ENCODE measurements around the gene MCU.

Gene MCU

DNA sequence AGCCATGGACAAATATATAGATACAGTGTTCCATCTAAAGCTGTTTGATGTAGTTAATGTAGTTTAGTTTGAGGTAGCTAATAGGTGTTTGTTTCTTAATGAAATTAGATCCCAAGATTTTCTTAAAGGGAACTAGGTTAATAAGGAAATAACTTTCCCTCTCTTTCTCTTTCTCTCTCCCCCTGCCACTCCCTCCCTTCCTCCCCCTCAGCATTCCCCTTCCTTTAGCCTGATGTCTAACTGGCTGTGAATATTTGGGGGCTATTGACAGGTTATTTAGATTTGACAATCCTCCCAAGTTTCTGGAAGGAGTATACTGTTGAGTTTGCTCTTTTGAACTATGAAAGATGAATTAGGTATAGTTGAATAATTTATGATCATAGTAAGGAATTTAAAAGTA lies 136.4 kb downstream of the MCU start:
- TF ChIP-seq SIN3A (IDR thresholded peaks at IDR 0.05; ENCODE audit: borderline replicate concordance, insufficient read depth, low read length) (no peak), FOXP2 (optimal IDR thresholded peaks at IDR 0.05; ENCODE audit: borderline replicate concordance, extremely low read depth, extremely low read length, insufficient read depth) (no peak), POLR2AphosphoS5 (IDR thresholded peaks at IDR 0.05; ENCODE audit: low read depth, low read length) (no peak), TAF1 (IDR thresholded peaks at IDR 0.05; ENCODE audit: borderline replicate concordance, insufficient read depth, low read length) (no peak)
- TF ChIP-seq, protein P1, sequence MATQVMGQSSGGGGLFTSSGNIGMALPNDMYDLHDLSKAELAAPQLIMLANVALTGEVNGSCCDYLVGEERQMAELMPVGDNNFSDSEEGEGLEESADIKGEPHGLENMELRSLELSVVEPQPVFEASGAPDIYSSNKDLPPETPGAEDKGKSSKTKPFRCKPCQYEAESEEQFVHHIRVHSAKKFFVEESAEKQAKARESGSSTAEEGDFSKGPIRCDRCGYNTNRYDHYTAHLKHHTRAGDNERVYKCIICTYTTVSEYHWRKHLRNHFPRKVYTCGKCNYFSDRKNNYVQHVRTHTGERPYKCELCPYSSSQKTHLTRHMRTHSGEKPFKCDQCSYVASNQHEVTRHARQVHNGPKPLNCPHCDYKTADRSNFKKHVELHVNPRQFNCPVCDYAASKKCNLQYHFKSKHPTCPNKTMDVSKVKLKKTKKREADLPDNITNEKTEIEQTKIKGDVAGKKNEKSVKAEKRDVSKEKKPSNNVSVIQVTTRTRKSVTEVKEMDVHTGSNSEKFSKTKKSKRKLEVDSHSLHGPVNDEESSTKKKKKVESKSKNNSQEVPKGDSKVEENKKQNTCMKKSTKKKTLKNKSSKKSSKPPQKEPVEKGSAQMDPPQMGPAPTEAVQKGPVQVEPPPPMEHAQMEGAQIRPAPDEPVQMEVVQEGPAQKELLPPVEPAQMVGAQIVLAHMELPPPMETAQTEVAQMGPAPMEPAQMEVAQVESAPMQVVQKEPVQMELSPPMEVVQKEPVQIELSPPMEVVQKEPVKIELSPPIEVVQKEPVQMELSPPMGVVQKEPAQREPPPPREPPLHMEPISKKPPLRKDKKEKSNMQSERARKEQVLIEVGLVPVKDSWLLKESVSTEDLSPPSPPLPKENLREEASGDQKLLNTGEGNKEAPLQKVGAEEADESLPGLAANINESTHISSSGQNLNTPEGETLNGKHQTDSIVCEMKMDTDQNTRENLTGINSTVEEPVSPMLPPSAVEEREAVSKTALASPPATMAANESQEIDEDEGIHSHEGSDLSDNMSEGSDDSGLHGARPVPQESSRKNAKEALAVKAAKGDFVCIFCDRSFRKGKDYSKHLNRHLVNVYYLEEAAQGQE (IDR thresholded peaks at IDR 0.05; ENCODE audit: insufficient read depth in 1 of 2, low read depth in 2 of 2, low read length in 2 of 2), result no peak

DNA sequence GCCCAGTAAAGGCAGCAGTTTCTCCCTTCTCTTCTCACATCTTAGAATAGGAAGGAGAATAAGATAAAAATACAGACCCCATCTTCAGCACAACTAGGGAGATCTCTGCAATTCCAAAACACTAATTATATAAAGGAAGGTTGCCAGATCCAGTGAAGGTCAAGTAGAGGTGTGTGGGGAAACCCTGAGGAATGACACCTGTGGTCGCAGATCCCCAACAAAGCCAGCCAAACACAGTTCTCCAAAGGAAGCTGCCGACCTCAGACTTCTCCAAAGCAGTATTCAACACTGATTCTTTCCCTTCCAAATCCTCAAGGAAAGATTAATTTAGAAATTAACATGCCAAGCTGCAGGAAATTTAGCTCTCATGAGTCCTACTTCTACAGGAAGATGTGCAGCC lies 138.7 kb downstream of the MCU start:
- TF ChIP-seq, protein P1 (IDR thresholded peaks at IDR 0.05; ENCODE audit: insufficient read depth in 1 of 2, low read depth in 2 of 2, low read length in 2 of 2), result no peak
- TF ChIP-seq SIN3A (IDR thresholded peaks at IDR 0.05; ENCODE audit: borderline replicate concordance, insufficient read depth, low read length) (no peak), FOXP2 (optimal IDR thresholded peaks at IDR 0.05; ENCODE audit: borderline replicate concordance, extremely low read depth, extremely low read length, insufficient read depth) (no peak), POLR2AphosphoS5 (IDR thresholded peaks at IDR 0.05; ENCODE audit: low read depth, low read length) (no peak), TAF1 (IDR thresholded peaks at IDR 0.05; ENCODE audit: borderline replicate concordance, insufficient read depth, low read length) (no peak)

DNA sequence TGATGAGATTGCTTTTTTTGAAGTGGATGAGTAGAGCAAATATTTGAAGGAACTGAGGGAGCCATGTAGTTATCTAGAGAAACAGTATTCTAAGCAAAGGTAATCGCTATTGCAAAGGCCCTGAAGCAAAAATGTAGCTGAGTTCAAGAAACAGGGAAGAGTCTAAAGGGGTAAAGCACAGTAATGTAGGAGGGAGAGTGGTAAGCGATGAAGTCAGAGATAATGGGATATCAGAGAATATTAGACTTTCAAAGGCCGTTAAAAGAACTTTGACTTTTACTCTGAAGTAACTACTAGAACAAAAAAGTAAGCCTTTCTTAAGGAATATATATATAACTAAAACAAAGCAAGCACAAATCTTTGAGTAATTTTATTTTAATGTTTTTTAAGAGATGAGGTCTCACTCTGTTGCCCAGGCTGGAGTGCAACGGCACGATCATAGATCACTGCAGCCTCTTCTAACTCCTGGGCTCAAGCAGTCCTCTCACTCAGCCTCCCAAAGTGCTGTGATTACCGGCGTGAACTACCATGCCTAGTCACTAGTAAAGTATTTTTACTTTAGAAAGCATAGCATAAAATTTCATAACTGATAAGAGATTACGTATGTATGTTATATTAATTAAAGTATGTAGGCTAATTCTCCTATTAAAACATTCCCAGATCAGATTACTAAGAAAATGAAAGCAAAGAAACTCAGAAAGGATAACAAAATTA lies 139.9 kb downstream of the MCU start:
- TF ChIP-seq SIN3A (IDR thresholded peaks at IDR 0.05; ENCODE audit: borderline replicate concordance, insufficient read depth, low read length), result no peak
- no peak for TF ChIP-seq TAF1 (IDR thresholded peaks at IDR 0.05; ENCODE audit: borderline replicate concordance, insufficient read depth, low read length)
- no peak for TF ChIP-seq POLR2AphosphoS5 (IDR thresholded peaks at IDR 0.05; ENCODE audit: low read depth, low read length)
- TF ChIP-seq, protein P1 (IDR thresholded peaks at IDR 0.05; ENCODE audit: insufficient read depth in 1 of 2, low read depth in 2 of 2, low read length in 2 of 2), result no peak
- no peak for TF ChIP-seq FOXP2 (optimal IDR thresholded peaks at IDR 0.05; ENCODE audit: borderline replicate concordance, extremely low read depth, extremely low read length, insufficient read depth)

DNA sequence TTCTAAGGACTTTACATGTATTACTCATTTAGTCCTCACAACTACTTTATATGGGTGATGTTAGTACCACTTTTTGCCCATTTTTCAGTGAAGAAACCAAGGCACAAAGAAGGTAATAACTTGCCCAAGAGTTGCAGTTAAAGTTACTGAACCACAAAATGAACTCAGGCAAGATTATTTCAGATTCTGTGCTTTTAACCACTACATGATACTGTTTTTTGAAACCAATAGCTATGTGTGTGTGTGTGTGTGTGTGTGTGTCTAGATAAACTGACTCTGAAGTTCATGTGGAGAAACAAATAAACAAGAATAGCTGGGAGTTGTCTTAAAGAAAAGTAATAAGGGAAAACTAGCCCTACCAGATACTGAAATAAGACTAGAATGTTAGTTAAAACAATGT lies 140.8 kb downstream of the MCU start:
- TF ChIP-seq FOXP2 (optimal IDR thresholded peaks at IDR 0.05; ENCODE audit: borderline replicate concordance, extremely low read depth, extremely low read length, insufficient read depth), result no peak

DNA sequence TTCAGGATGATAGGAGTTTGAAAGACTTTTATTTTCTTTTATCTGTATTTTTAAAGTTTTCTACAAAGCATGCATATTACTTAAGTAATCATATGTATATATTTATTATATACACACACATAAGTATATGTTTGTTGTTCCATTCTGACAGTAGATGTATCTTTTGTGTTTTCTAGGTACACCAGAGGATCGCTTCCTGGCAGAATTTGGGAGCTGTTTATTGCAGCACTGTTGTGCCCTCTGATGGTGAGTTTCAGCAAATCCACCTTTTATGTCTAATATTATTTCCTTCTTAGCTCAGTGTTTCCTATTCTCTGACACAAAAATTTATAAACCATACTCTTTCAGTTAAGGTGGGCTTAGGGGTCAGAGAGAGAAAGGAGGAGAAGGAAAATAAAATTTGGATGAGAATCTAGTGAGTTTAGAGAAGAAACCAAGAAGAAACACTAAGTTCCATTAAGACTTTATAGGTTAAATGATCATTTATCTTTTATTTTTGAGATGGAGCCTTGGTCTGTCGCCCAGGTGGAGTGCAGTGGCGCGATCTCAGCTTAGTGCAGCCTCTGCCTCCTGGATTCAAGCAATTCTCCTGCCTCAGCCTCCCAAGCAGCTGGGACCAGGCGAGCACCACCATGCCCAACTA lies 142.4 kb downstream of the MCU start:
- TF ChIP-seq SIN3A (IDR thresholded peaks at IDR 0.05; ENCODE audit: borderline replicate concordance, insufficient read depth, low read length), result no peak
- TF ChIP-seq, protein P1 (IDR thresholded peaks at IDR 0.05; ENCODE audit: insufficient read depth in 1 of 2, low read depth in 2 of 2, low read length in 2 of 2), result no peak

Measured in PFSK-1 (cell line).